NT2/D1 (cell line): ENCODE measurements around the gene ENTPD5.

Source experiments
- DNase-seq: peaks from one replicate; pipeline ENCODE4 v3.0.0-alpha.2; 2011; ENCODE audit warnings: low read depth, low spot score
- H3K27me3 ChIP-seq: 2 replicates; pipeline ENCODE4 v1.6.0; 2011; ENCODE audit warnings: mild to moderate bottlenecking; ENCODE audit not compliant: insufficient read length, insufficient read depth
- H3K36me3 ChIP-seq: 2 replicates; pipeline ENCODE4 v1.6.1; 2011; ENCODE audit warnings: mild to moderate bottlenecking, low read length, mixed read lengths; ENCODE audit not compliant: insufficient read depth, insufficient read length
- H3K4me1 ChIP-seq: 2 replicates; pipeline ENCODE4 v1.5.1; 2011; ENCODE audit not compliant: insufficient read depth, insufficient read length
- H3K4me3 ChIP-seq: 2 replicates; pipeline ENCODE4 v1.5.1; 2011; ENCODE audit warnings: low read depth; ENCODE audit not compliant: insufficient read length
- H3K9ac ChIP-seq: 2 replicates; pipeline ENCODE4 v1.6.0; 2011; ENCODE audit warnings: low read depth; ENCODE audit not compliant: insufficient read length
- H3K9me3 ChIP-seq: 2 replicates; pipeline ENCODE4 v1.5.1; 2011; ENCODE audit warnings: mild to moderate bottlenecking, low read length; ENCODE audit not compliant: insufficient read depth
- SUZ12 ChIP-seq: IDR thresholded peaks from 2 replicates; pipeline ENCODE4 v1.6.1; 2011; ENCODE audit not compliant: insufficient read length, insufficient read depth; ENCODE audit errors: extremely low read depth
- YY1 ChIP-seq: IDR thresholded peaks from 2 replicates; pipeline ENCODE4 v1.6.1; 2011; ENCODE audit not compliant: insufficient read length, insufficient read depth
- ZNF274 ChIP-seq: IDR thresholded peaks from 2 replicates; pipeline ENCODE4 v1.6.1; 2011; ENCODE audit warnings: mild to moderate bottlenecking, low read depth, low read length

The ENTPD5 gene

DNA sequence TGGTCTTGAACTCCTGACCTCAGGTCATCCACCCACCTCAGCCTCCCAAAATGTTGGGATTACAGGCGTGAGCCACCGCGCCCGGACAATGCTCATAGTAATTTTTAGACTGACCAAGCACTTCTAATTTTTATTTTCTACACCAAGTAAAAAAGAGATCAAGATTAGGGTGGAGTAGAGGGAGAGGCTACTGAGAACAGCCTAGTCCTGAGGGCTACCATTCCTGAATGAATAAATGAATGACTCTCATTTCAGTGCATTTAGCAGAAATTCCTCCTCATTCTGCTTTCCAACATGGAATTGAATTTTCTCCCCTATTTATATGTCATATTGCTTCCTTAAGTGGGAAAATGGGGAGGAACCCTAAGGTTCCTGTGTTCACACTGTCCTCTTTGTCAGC, 26.4 kb upstream of the ENTPD5 start:
- Histone ChIP-seq H3K4me3 (no peak overlapping the region), H3K9me3 (no peaks in the 10 kb centered on the region), H3K4me1 (no peaks in the 10 kb centered on the region), H3K27me3 (no peaks in the 10 kb centered on the region), H3K36me3 (no peaks in the 10 kb centered on the region), H3K9ac (no peak overlapping the region)
- DNase-seq = no peak
- TF ChIP-seq SUZ12 (no peak), ZNF274 (no peak), YY1 (no peak)

DNA sequence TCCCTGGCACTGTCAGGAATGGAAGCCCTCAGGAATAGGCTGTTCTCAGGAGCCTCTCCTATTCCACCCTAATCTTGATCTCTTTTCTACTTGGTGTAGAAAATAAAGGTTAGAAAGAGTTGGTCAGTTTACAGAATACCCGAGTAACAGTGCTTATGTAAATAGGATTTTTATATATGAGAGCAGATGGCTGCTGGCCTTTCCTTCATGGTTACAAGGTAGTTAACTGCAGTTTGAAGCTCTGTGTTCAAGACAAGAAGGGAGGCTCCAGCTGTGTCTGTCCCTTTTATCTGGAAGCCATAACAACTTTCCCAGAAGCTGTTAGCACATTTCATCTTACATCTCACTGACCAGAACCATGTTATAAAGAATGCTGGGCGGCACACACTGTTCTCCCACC, 23.2 kb upstream of the ENTPD5 start:
- Histone ChIP-seq H3K36me3 (no peaks in the 10 kb centered on the region), H3K4me3 (no peak overlapping the region), H3K4me1 (no peaks in the 10 kb centered on the region), H3K9me3 (no peaks in the 10 kb centered on the region), H3K9ac (no peak overlapping the region), H3K27me3 (no peaks in the 10 kb centered on the region)
- DNase-seq = no peak
- no peak for TF ChIP-seq ZNF274
- TF ChIP-seq YY1 = no peak
- no peak for TF ChIP-seq SUZ12

DNA sequence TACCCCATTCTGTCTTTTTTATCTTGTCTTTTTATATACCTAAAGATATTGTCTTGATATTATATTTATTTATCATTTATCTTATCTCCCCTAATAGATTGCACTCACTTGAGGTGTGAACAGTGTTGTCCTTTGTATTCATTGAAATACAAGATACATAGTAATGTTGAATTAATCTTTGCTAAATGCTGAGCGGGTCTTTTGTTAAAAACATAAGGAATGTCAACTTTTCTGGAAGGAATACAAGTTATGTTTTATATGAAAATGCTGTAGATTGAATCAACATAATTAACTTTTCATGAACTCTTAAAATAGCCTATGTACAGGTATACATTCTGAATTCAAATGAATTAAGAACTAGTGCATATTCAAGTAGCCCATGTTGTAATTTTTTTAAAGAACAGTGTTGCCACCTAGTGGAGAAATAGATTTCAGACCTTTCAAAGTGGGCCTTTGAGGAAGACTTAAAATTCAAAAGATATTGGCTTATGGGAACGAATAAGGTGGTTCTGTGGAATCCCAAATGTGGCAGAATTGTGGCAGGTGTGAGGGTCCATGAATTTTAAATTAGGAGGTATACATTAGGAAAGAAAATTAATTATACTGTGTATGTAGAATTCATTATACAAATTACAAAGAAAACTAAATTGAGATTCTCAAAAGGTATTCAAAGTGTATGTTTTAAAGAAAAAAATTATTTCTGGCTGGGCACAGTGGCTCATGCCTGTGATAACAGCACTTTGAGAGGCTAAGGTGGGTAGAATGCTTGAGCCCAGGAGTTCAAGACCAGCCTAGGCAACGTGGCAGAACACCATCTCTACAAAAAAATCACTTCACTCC, 19.2 kb upstream of the ENTPD5 start:
- no peak for TF ChIP-seq YY1
- peak; percentile 8 for DNase-seq
- Histone ChIP-seq H3K9ac (no peak overlapping the region), H3K36me3 (no peaks in the 10 kb centered on the region), H3K4me1 (no peaks in the 10 kb centered on the region), H3K27me3 (no peaks in the 10 kb centered on the region), H3K9me3 (no peaks in the 10 kb centered on the region), H3K4me3 (no peak overlapping the region)

DNA sequence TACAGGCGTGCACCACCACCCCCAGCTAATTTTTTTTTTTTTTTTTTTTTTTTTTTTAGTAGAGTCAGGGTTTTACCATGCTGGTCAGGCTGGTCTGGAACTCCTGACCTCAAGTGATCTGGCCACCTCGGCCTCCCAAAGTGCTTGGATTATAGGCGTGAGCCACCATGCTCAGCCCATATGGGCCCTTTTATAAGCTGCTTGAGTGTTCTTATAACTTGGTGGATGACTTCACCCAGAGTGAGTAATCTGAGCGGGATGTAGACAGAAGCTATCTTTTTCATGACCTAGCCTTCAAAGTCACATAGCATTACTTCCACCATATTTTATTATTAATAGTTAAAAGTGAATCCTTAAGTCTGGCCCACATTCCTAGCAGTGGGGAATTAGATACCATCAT, 16.5 kb upstream of the ENTPD5 start:
- Histone ChIP-seq H3K9me3 (no peaks in the 10 kb centered on the region), H3K4me1 (no peaks in the 10 kb centered on the region), H3K9ac (no peak overlapping the region), H3K36me3 (no peaks in the 10 kb centered on the region), H3K4me3 (no peak overlapping the region), H3K27me3 (no peaks in the 10 kb centered on the region)
- no peak for DNase-seq
- no peak for TF ChIP-seq YY1
- TF ChIP-seq ZNF274 = no peak

DNA sequence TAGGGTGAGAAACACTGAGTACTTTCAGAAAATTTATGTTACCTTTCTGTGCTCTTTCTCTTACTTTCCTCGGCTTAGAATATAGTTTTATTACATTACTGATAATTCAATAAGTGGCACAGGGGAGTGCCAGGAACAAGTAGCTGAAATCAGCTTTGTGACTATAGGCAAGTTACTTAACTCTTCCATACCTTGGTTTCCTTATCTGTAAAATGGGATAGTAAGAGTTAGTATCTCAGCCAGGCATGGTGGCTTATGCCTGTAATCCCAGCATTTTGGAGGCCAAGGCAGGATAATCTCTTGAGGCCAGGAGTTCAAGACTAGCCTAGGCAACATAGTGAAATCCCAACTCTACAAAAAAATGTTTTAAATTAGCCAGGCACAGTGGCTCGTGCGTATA, 15.5 kb upstream of the ENTPD5 start:
- DNase-seq = no peak
- Histone ChIP-seq H3K36me3 (no peaks in the 10 kb centered on the region), H3K9me3 (no peaks in the 10 kb centered on the region), H3K9ac (no peak overlapping the region), H3K27me3 (no peaks in the 10 kb centered on the region), H3K4me1 (no peaks in the 10 kb centered on the region), H3K4me3 (no peak overlapping the region)
- no peak for TF ChIP-seq SUZ12
- TF ChIP-seq YY1 = no peak
- no peak for TF ChIP-seq ZNF274

DNA sequence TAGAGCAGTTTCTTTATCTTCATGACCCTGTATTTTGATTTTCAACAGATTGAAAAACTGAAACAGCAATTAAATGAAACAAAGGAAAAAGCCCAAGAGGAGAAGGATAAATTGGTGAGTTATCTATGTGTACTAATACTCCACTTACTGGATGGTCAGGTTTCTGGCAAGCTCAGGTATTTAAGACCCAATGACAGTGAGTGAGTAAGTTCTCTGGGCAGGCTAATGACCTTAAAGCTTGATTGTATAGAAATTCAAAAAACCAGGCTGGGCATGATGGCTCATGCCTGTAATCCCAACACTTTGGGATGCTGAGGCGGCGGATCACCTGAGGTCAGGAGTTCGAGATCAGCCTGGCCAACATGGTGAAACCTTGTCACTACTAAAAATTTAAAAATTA, 10.0 kb upstream of the ENTPD5 start:
- H3K9ac ChIP-seq = no peak overlapping the region
- no peak for DNase-seq
- TF ChIP-seq SUZ12 = no peak
- no peak for TF ChIP-seq ZNF274
- no peak for TF ChIP-seq YY1

DNA sequence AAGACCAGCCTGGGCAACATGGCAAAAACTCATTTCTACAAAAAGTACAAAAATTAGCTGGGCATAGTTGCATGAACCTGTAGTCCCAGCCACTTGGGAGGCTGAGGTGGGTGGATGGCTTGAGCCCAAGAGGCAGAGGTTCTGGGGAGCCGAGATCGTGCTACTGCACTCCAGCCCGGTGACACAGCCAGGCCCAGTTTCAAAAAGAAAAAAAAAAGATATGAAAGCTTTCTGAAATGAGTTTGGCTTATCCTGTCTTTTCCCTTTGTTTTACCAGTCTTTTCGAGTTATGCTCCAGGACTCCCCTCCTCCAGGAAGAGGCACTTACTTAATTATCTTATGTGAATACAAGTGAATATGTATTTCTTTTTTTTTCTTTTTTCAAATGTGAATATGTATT, 3.3 kb upstream of the ENTPD5 start:
- H3K4me3 ChIP-seq = no peak overlapping the region
- peaks cover 3% of the 10 kb centered on the region for H3K27me3 ChIP-seq
- DNase-seq = no peak
- no peaks in the 10 kb centered on the region for H3K4me1 ChIP-seq
- no peak for TF ChIP-seq ZNF274
- TF ChIP-seq YY1 = no peak
- TF ChIP-seq SUZ12 = no peak
- no peaks in the 10 kb centered on the region for H3K9me3 ChIP-seq
- no peak overlapping the region for H3K9ac ChIP-seq
- no peaks in the 10 kb centered on the region for H3K36me3 ChIP-seq

More for the DNA sequence above, 10.0 kb upstream of the ENTPD5 start:
- Histone ChIP-seq H3K9me3 (no peaks in the 10 kb centered on the region), H3K4me1 (no peaks in the 10 kb centered on the region), H3K27me3 (no peaks in the 10 kb centered on the region), H3K36me3 (no peaks in the 10 kb centered on the region), H3K4me3 (no peak overlapping the region)
